Measurements from ENCODE around the gene ZNF182. TPM values are rescaled to one million over a fixed set of nuclear protein-coding genes. Genes with fewer than 3 reads are reported as not detected.
"Not testable (repeated sequence)": the region's sequence is repeated elsewhere in the genome, so short reads cannot be mapped to it uniquely, and the experiment has no call there.

The ZNF182 gene
- polyA plus RNA-seq, 3 donors = 0.24 to 2.7 (median 0.99) TPM

GRCh38 chrX:47973235-47973634 is 30.6 kb downstream of the ZNF182 start:
- Mint-ChIP-seq H3K36me3 (peaks cover 14 to 18% of the 10 kb centered on the region in 2 donors), H3K4me1 (no peaks in the 10 kb centered on the region), H3K9me3 (peaks cover 40 to 79% (median 70%) of the 10 kb centered on the region in 7 donors), H3K27me3 (ENCODE audit: low read depth in 3 of 3) (no peaks in the 10 kb centered on the region), H3K4me3 (no peak overlapping the region), H3K27ac (no peak overlapping the region)
- H3K9me3 ChIP-seq (replicated peaks in 1 of 2; ENCODE audit: control insufficient read depth in 1 of 2, insufficient read depth in 1 of 2, low read length in 2 of 2) = peaks cover 50 to 85% of the 10 kb centered on the region in 2 donors
- no peak overlapping the region for H2AFZ ChIP-seq (ENCODE audit: insufficient read depth, low read depth, low read length, poor library complexity, severe bottlenecking)
- no peak overlapping the region for H3K4me3 ChIP-seq (replicated peaks in 1 of 3; ENCODE audit: low read depth in 2 of 3, low read length in 3 of 3)
- no peak overlapping the region for H3K9ac ChIP-seq (ENCODE audit: insufficient read depth, low read length, poor library complexity, severe bottlenecking)
- H4K20me1 ChIP-seq (ENCODE audit: insufficient read depth, low read length) = no peaks in the 10 kb centered on the region
- no peaks in the 10 kb centered on the region for H3K79me2 ChIP-seq (ENCODE audit: insufficient read depth, low read length)
- H3K27ac ChIP-seq (ENCODE audit: low read depth in 1 of 2, low read length in 2 of 2) = no peak overlapping the region
- peaks cover 11 to 26% of the 10 kb centered on the region in 2 donors for H3K36me3 ChIP-seq (replicated peaks in 1 of 2; ENCODE audit: control insufficient read depth in 1 of 2, insufficient read depth in 2 of 2, low read length in 2 of 2)
- no peaks in the 10 kb centered on the region for H3K4me1 ChIP-seq (ENCODE audit: control insufficient read depth in 1 of 2, insufficient read depth in 2 of 2, low read length in 2 of 2)
- no peak overlapping the region for H3K4me2 ChIP-seq (replicated peaks; ENCODE audit: extremely low read depth, low read length, poor library complexity, severe bottlenecking)
- no peak for TF ChIP-seq CTCF (IDR thresholded peaks at IDR 0.05)
- no peaks in the 10 kb centered on the region for H3K27me3 ChIP-seq (ENCODE audit: control insufficient read depth in 2 of 2, insufficient read depth in 2 of 2, low read length in 2 of 2)
- DNase-seq = no peak
- WGBS (ENCODE audit: insufficient coverage) = 90% methylated on average over 3 of the region's 3 CpGs
- intact Hi-C loops (cut with micrococcal nuclease) = no loop called here

- H3K9me3 Mint-ChIP-seq = peaks cover 22 to 58% (median 38%) of the 10 kb centered on the region in 7 donors
- H3K4me1 ChIP-seq (ENCODE audit: control insufficient read depth in 1 of 2, insufficient read depth in 2 of 2, low read length in 2 of 2); H3K27me3 Mint-ChIP-seq (ENCODE audit: low read depth in 3 of 3); H3K27ac Mint-ChIP-seq; H4K20me1 ChIP-seq (ENCODE audit: insufficient read depth, low read length); H3K4me2 ChIP-seq (replicated peaks; ENCODE audit: extremely low read depth, low read length, poor library complexity, severe bottlenecking); H3K36me3 ChIP-seq (replicated peaks in 1 of 2; ENCODE audit: control insufficient read depth in 1 of 2, insufficient read depth in 2 of 2, low read length in 2 of 2); intact Hi-C loops (cut with micrococcal nuclease); H3K4me1 Mint-ChIP-seq; H3K36me3 Mint-ChIP-seq; H3K9ac ChIP-seq (ENCODE audit: insufficient read depth, low read length, poor library complexity, severe bottlenecking); H3K27ac ChIP-seq (ENCODE audit: low read depth in 1 of 2, low read length in 2 of 2); H3K4me3 Mint-ChIP-seq; H3K27me3 ChIP-seq (ENCODE audit: control insufficient read depth in 2 of 2, insufficient read depth in 2 of 2, low read length in 2 of 2); H2AFZ ChIP-seq (ENCODE audit: insufficient read depth, low read depth, low read length, poor library complexity, severe bottlenecking); H3K4me3 ChIP-seq (replicated peaks in 1 of 3; ENCODE audit: low read depth in 2 of 3, low read length in 3 of 3); DNase-seq; H3K79me2 ChIP-seq (ENCODE audit: insufficient read depth, low read length): not testable (repeated sequence)
- WGBS (ENCODE audit: insufficient coverage) = 98% methylated on average over 8 of the region's 14 CpGs
- H3K9me3 ChIP-seq (replicated peaks in 1 of 2; ENCODE audit: control insufficient read depth in 1 of 2, insufficient read depth in 1 of 2, low read length in 2 of 2) = peaks cover 21 to 53% of the 10 kb centered on the region in 2 donors
These were observed 38.3 kb downstream of the ZNF182 start for GRCh38 chrX:47965526-47965925.

GRCh38 chrX:47961830-47962229 is 42.0 kb downstream of the ZNF182 start:
- H3K79me2 ChIP-seq (ENCODE audit: insufficient read depth, low read length); H2AFZ ChIP-seq (ENCODE audit: insufficient read depth, low read depth, low read length, poor library complexity, severe bottlenecking); H3K36me3 Mint-ChIP-seq; H3K27ac ChIP-seq (ENCODE audit: low read depth in 1 of 2, low read length in 2 of 2); H3K27me3 Mint-ChIP-seq (ENCODE audit: low read depth in 3 of 3); H3K9ac ChIP-seq (ENCODE audit: insufficient read depth, low read length, poor library complexity, severe bottlenecking); H3K36me3 ChIP-seq (replicated peaks in 1 of 2; ENCODE audit: control insufficient read depth in 1 of 2, insufficient read depth in 2 of 2, low read length in 2 of 2); H3K27me3 ChIP-seq (ENCODE audit: control insufficient read depth in 2 of 2, insufficient read depth in 2 of 2, low read length in 2 of 2); H3K4me3 ChIP-seq (replicated peaks in 1 of 3; ENCODE audit: low read depth in 2 of 3, low read length in 3 of 3); H3K4me3 Mint-ChIP-seq; H3K4me2 ChIP-seq (replicated peaks; ENCODE audit: extremely low read depth, low read length, poor library complexity, severe bottlenecking); H3K27ac Mint-ChIP-seq; H4K20me1 ChIP-seq (ENCODE audit: insufficient read depth, low read length); intact Hi-C loops (cut with micrococcal nuclease): not testable (repeated sequence)
- Histone ChIP-seq H3K4me1 (ENCODE audit: control insufficient read depth in 1 of 2, insufficient read depth in 2 of 2, low read length in 2 of 2) (peaks cover 15 to 17% of the 10 kb centered on the region in 2 donors), H3K9me3 (replicated peaks in 1 of 2; ENCODE audit: control insufficient read depth in 1 of 2, insufficient read depth in 1 of 2, low read length in 2 of 2) (peaks cover 10 to 23% of the 10 kb centered on the region in 2 donors)
- peak in 2 of 3 donors; percentile 9 to 38 for DNase-seq
- H3K4me1 Mint-ChIP-seq = peaks cover 19% of the 10 kb centered on the region
- WGBS (ENCODE audit: insufficient coverage) = 90% methylated on average over 2 of the region's 6 CpGs
- H3K9me3 Mint-ChIP-seq = peaks cover 8 to 42% (median 26%) of the 10 kb centered on the region in 7 donors

All from CD14-positive monocyte (primary cell).